K562 (cell line): ENCODE measurements around the gene MCEE. TPM values are rescaled to one million over a fixed set of nuclear protein-coding genes. Genes with fewer than 3 reads are reported as not detected.

ENCODE experiments used
- CREM ChIP-seq: IDR thresholded peaks from 2 replicates; pipeline ENCODE4 v1.6.1; 2014; ENCODE audit warnings: antibody characterized with exemption, low read depth
- E2F3 ChIP-seq: fragments of 250-450 bp; sonication (Bioruptor Pico); IDR thresholded peaks from 2 replicates; pipeline ENCODE4 v1.4.0; 2020; ENCODE audit warnings: mild to moderate bottlenecking
- FOXJ2 ChIP-seq: fragments of 200-800 bp; sonication (Bioruptor generic); IDR thresholded peaks from 2 replicates; pipeline ENCODE4 v1.6.1; 2016; ENCODE audit warnings: missing genetic modification characterization, missing compliant biosample characterization
- GABPA ChIP-seq: fragments of 200-800 bp; sonication (Bioruptor generic); conservative IDR thresholded peaks from 2 replicates; pipeline ENCODE4 v1.6.1; 2016; ENCODE audit warnings: low read depth, missing genetic modification characterization, missing compliant biosample characterization
- GABPB2 ChIP-seq: fragments of 250-450 bp; sonication (Bioruptor Pico); conservative IDR thresholded peaks from 2 replicates; pipeline ENCODE4 v1.5.1; 2021; ENCODE audit warnings: mild to moderate bottlenecking
- MEIS2 ChIP-seq: fragments of 450-650 bp; IDR thresholded peaks from 2 replicates; pipeline ENCODE4 v1.6.1; 2014; ENCODE audit warnings: mild to moderate bottlenecking; ENCODE audit not compliant: partially characterized antibody
- NFATC3 ChIP-seq: fragments of 450-650 bp; IDR thresholded peaks from 2 replicates; pipeline ENCODE4 v1.6.1; 2017; ENCODE audit warnings: mild to moderate bottlenecking
- SOX6 ChIP-seq: fragments of 450-650 bp; IDR thresholded peaks from 2 replicates; pipeline ENCODE4 v1.6.1; 2014; ENCODE audit warnings: mild to moderate bottlenecking
- SPI1 ChIP-seq: IDR thresholded peaks from 2 replicates; pipeline ENCODE4 v1.6.1; 2011; ENCODE audit warnings: low read depth, low read length, control low read depth, borderline replicate concordance
- WHSC1 ChIP-seq: IDR thresholded peaks from one replicate; pipeline ENCODE4 v1.6.1; 2012; ENCODE audit warnings: low read length, control low read depth, inconsistent platforms
- YBX1 ChIP-seq: fragments of 450-650 bp; IDR thresholded peaks from 2 replicates; pipeline ENCODE4 v1.7.1; 2016; ENCODE audit warnings: mild to moderate bottlenecking
- ZKSCAN1 ChIP-seq: fragments of 150-350 bp; IDR thresholded peaks from 2 replicates; pipeline ENCODE4 v1.6.1; 2016; ENCODE audit warnings: low read depth, low read length
- ZNF143 ChIP-seq: sonication (generic); formaldehyde crosslinking; IDR thresholded peaks from 2 replicates; pipeline ENCODE4 v1.9.0; 2022; ENCODE audit warnings: mild to moderate bottlenecking, missing genetic modification reagents
- ZNF561 ChIP-seq: fragments of 450-650 bp; formaldehyde crosslinking; conservative IDR thresholded peaks from 2 replicates; pipeline ENCODE4 v1.4.0; 2020; ENCODE audit warnings: mild to moderate bottlenecking, moderate library complexity
- ZNF57 ChIP-seq: fragments of 450-650 bp; formaldehyde crosslinking; IDR thresholded peaks from 2 replicates; pipeline ENCODE4 v1.4.0; 2020; ENCODE audit warnings: mild to moderate bottlenecking, moderate library complexity
- ZNF76 ChIP-seq: fragments of 250-450 bp; sonication (Bioruptor Pico); IDR thresholded peaks from 2 replicates; pipeline ENCODE4 v1.4.0; 2020; ENCODE audit warnings: mild to moderate bottlenecking, moderate library complexity, borderline replicate concordance
- polyA plus RNA-seq, 8 experiments: library from polyadenylated mRNA; depleted of rRNA in 4 of 8; stranded (reverse) in 5 of 8; unstranded in 3 of 8; fragments of >200 nt; fragmentation: Nextera tagmentation in 2 of 8; fragmentation: Illumina TruSeq in 1 of 8; extraction: Ambion mirVana in 2 of 8; extraction: Trizol in 1 of 8; gene quantifications; 2 replicates each; pipeline versions ENCODE4 v1.2.1 to v1.2.3, GENCODE V29; 2011 to 2014; ENCODE audit warnings: inconsistent platforms in 1 of 8, missing spikeins in 1 of 8
- total RNA-seq, 7 experiments: library from RNA; depleted of rRNA in 6 of 7; stranded (reverse); fragments of >200 nt in 6 of 7; fragmentation: Illumina TruSeq in 2 of 7; extraction: Trizol in 2 of 7; gene quantifications; 2 replicates each; pipeline versions ENCODE4 v1.2.1 to v1.2.3, GENCODE V29; 2011 to 2021; ENCODE audit warnings: low replicate concordance in 1 of 7
- TF ChIP-seq, protein P1 (sequence below), 2 experiments: fragments of 450-650 bp in 1 of 2; sonication (generic) in 1 of 2; formaldehyde crosslinking in 1 of 2; IDR thresholded peaks; 2 replicates each; pipeline versions ENCODE4 v1.7.1 to v1.9.0; 2016 to 2022; ENCODE audit warnings: inconsistent platforms in 1 of 2, mild to moderate bottlenecking in 1 of 2, missing genetic modification reagents in 1 of 2
- TF ChIP-seq, protein P2 (sequence below), 3 experiments: IDR thresholded peaks in 2 of 3; conservative IDR thresholded peaks in 1 of 3; 2 replicates each; pipeline ENCODE4 v1.5.1; 2011 to 2012; ENCODE audit warnings: low read length in 3 of 3, mild to moderate bottlenecking in 3 of 3, control low read depth in 2 of 3, improper control_type of control experiment in 1 of 3, inconsistent platforms in 1 of 3, low read depth in 1 of 3, mixed read lengths in 1 of 3, moderate library complexity in 1 of 3; ENCODE audit not compliant: insufficient read depth in 2 of 3

The MCEE gene
- total and polyA plus RNA-seq, 9 of the 15 experiments (the other 6 are each of a cell fraction or from before 2014, with no cell fraction given), result 15.6 to 49.1 (median 24.5) TPM

- TF ChIP-seq, protein P1, sequence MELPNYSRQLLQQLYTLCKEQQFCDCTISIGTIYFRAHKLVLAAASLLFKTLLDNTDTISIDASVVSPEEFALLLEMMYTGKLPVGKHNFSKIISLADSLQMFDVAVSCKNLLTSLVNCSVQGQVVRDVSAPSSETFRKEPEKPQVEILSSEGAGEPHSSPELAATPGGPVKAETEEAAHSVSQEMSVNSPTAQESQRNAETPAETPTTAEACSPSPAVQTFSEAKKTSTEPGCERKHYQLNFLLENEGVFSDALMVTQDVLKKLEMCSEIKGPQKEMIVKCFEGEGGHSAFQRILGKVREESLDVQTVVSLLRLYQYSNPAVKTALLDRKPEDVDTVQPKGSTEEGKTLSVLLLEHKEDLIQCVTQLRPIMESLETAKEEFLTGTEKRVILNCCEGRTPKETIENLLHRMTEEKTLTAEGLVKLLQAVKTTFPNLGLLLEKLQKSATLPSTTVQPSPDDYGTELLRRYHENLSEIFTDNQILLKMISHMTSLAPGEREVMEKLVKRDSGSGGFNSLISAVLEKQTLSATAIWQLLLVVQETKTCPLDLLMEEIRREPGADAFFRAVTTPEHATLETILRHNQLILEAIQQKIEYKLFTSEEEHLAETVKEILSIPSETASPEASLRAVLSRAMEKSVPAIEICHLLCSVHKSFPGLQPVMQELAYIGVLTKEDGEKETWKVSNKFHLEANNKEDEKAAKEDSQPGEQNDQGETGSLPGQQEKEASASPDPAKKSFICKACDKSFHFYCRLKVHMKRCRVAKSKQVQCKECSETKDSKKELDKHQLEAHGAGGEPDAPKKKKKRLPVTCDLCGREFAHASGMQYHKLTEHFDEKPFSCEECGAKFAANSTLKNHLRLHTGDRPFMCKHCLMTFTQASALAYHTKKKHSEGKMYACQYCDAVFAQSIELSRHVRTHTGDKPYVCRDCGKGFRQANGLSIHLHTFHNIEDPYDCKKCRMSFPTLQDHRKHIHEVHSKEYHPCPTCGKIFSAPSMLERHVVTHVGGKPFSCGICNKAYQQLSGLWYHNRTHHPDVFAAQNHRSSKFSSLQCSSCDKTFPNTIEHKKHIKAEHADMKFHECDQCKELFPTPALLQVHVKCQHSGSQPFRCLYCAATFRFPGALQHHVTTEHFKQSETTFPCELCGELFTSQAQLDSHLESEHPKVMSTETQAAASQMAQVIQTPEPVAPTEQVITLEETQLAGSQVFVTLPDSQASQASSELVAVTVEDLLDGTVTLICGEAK (IDR thresholded peaks at IDR 0.05), result peak; percentile 51; the same call in 1 of the 2 replicates
- TF ChIP-seq, protein P1 (CRISPR knock-in tag; IDR thresholded peaks at IDR 0.05), result no peak
- TF ChIP-seq GABPB2 (CRISPR knock-in tag), result no peak
- 0 out of 2 replicates have a peak, but pooled peaks have one; percentile 17 for TF ChIP-seq FOXJ2
- TF ChIP-seq, protein P2, sequence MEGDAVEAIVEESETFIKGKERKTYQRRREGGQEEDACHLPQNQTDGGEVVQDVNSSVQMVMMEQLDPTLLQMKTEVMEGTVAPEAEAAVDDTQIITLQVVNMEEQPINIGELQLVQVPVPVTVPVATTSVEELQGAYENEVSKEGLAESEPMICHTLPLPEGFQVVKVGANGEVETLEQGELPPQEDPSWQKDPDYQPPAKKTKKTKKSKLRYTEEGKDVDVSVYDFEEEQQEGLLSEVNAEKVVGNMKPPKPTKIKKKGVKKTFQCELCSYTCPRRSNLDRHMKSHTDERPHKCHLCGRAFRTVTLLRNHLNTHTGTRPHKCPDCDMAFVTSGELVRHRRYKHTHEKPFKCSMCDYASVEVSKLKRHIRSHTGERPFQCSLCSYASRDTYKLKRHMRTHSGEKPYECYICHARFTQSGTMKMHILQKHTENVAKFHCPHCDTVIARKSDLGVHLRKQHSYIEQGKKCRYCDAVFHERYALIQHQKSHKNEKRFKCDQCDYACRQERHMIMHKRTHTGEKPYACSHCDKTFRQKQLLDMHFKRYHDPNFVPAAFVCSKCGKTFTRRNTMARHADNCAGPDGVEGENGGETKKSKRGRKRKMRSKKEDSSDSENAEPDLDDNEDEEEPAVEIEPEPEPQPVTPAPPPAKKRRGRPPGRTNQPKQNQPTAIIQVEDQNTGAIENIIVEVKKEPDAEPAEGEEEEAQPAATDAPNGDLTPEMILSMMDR (IDR thresholded peaks at IDR 0.05 in 2 of 3, conservative IDR thresholded peaks at IDR 0.05 in 1 of 3; ENCODE audit: insufficient read depth in 2 of 3, low read depth in 1 of 3, low read length in 3 of 3), result peak; percentile 2 to 43 (median 31); a peak in 3 of 6 replicates
- no peak for TF ChIP-seq YBX1
- no peak for TF ChIP-seq NFATC3
- TF ChIP-seq GABPA (tag), result 0 out of 2 replicates have a peak, but pooled peaks have one; percentile 23
- TF ChIP-seq ZNF561 (CRISPR knock-in tag), result no peak
- no peak for TF ChIP-seq ZNF143 (CRISPR knock-in tag)
- 0 out of 2 replicates have a peak, but pooled peaks have one; percentile 16 for TF ChIP-seq ZKSCAN1
- TF ChIP-seq MEIS2, result peak; percentile 23
- no peak for TF ChIP-seq WHSC1
- TF ChIP-seq ZNF76 (CRISPR knock-in tag), result no peak
- TF ChIP-seq SPI1, result peak; percentile 98
- TF ChIP-seq SOX6, result no peak
- TF ChIP-seq CREM, result 0 out of 2 replicates have a peak, but pooled peaks have one; percentile 28
- TF ChIP-seq E2F3 (CRISPR knock-in tag), result no peak
- TF ChIP-seq ZNF57 (CRISPR knock-in tag), result no peak
Measured at GRCh38 chr2:71071681-71072398, 58.2 kb downstream of the MCEE start (continued).
